ENCODE measurements around the gene MRTFA. TPM values are rescaled to one million over a fixed set of nuclear protein-coding genes. Genes with fewer than 3 reads are reported as not detected.
A peak's percentile ranks its signal among the peaks of the same experiment; 100 is the strongest.

The MRTFA gene
- polyA plus RNA-seq, 1 of the 3 experiments (the other 2 are of a cell fraction), result 5.8 TPM

DNA sequence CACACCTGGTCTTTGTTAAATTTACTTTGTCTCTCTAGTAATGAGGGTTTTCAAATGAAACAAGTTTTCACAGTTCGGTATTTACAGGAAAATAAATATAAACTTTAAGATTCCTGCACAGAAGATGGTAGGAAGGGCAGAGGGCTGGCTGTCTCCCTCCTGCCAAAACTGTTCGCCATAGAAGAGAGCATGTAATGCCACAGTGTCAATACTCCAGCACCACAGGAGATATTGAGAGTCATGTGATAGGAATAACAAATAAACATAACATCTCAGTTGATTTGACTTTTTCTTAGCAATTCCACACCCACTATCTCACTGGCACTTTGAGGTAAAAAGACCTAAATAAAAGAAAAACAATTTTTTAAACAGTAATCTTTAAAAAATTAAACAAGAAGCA lies 100.9 kb downstream of the MRTFA start:
- DNase-seq, result no peak
- Histone ChIP-seq H3F3A (replicated peaks; ENCODE audit: insufficient read depth) (peaks cover 12% of the 10 kb centered on the region), H3K4me2 (no peak overlapping the region), H3K27me3 (ENCODE audit: insufficient read depth) (no peaks in the 10 kb centered on the region), H3K9ac (no peak overlapping the region), H3K9me2 (no peaks in the 10 kb centered on the region), H3K79me2 (ENCODE audit: insufficient read depth) (peaks cover 39% of the 10 kb centered on the region), H3K27ac (ENCODE audit: low read depth in 2 of 2, low read length in 1 of 2) (peak overlapping the region in 1 of 2 experiments; percentile 97; a peak in 2 of 4 replicates), H4K20me1 (ENCODE audit: insufficient read depth) (no peaks in the 10 kb centered on the region), H2AFZ (ENCODE audit: low read depth) (no peak overlapping the region), H3K36me3 (replicated peaks in 1 of 2; ENCODE audit: control insufficient read depth in 1 of 2, insufficient read depth in 2 of 2, low read length in 1 of 2) (no peaks in the 10 kb centered on the region), H3K4me3 (ENCODE audit: low read depth in 2 of 2, low read length in 1 of 2) (no peak overlapping the region), H3K9me3 (no peaks in the 10 kb centered on the region), H3K4me1 (ENCODE audit: control insufficient read depth in 1 of 2, insufficient read depth in 2 of 2, low read depth in 1 of 2, low read length in 1 of 2) (peaks cover 9 to 14% of the 10 kb centered on the region in 2 experiments; a peak in 3 of 4 replicates)
- POLR2A ChIA-PET, result no interaction called here
- WGBS (ENCODE audit: low lambda C conversion rate), result 73% methylated on average over 2 of the region's 2 CpGs
- no peak for TF ChIP-seq YY1 (IDR thresholded peaks at IDR 0.05; ENCODE audit: low read depth)
- no peak for TF ChIP-seq RXRA (IDR thresholded peaks at IDR 0.05; ENCODE audit: borderline replicate concordance, low read depth)
- CTCF ChIA-PET, result interaction anchor here (3.7 kb wide), 1 partner anchor 110 kb away, joined by 12 read pairs; no protein-coding TSS in a partner anchor

GRCh38 chr22:40535189-40535512 lies 101.4 kb downstream of the MRTFA start:
- peak overlapping the region in 1 of 2 experiments; percentile 97; a peak in 3 of 4 replicates for H3K27ac ChIP-seq (ENCODE audit: low read depth in 2 of 2, low read length in 1 of 2)
- H3K4me1 ChIP-seq (ENCODE audit: control insufficient read depth in 1 of 2, insufficient read depth in 2 of 2, low read depth in 1 of 2, low read length in 1 of 2), result peaks cover 9 to 14% of the 10 kb centered on the region in 2 experiments; a peak in 3 of 4 replicates
- no peaks in the 10 kb centered on the region for H3K36me3 ChIP-seq (replicated peaks in 1 of 2; ENCODE audit: control insufficient read depth in 1 of 2, insufficient read depth in 2 of 2, low read length in 1 of 2)
- ChIA-PET POLR2A (no interaction called here), CTCF (interaction anchor here (3.7 kb wide), 1 partner anchor 111 kb away, joined by 12 read pairs; no protein-coding TSS in a partner anchor)
- H3K4me3 ChIP-seq (ENCODE audit: low read depth in 2 of 2, low read length in 1 of 2), result 0 out of 4 replicates have a peak overlapping the region, but pooled peaks of 1 of the 2 experiments have one; percentile 26
- H3K9me3 ChIP-seq, result no peaks in the 10 kb centered on the region
- peaks cover 39% of the 10 kb centered on the region for H3K79me2 ChIP-seq (ENCODE audit: insufficient read depth)
- H3K27me3 ChIP-seq (ENCODE audit: insufficient read depth), result no peaks in the 10 kb centered on the region
- H3K4me2 ChIP-seq, result no peak overlapping the region
- H4K20me1 ChIP-seq (ENCODE audit: insufficient read depth), result no peaks in the 10 kb centered on the region
- H3K9ac ChIP-seq, result no peak overlapping the region; the same call in 1 of the 2 replicates
- peaks cover 12% of the 10 kb centered on the region for H3F3A ChIP-seq (replicated peaks; ENCODE audit: insufficient read depth)
- TF ChIP-seq MAX (IDR thresholded peaks at IDR 0.05; ENCODE audit: low read depth), result no peak
- TF ChIP-seq, protein P1, sequence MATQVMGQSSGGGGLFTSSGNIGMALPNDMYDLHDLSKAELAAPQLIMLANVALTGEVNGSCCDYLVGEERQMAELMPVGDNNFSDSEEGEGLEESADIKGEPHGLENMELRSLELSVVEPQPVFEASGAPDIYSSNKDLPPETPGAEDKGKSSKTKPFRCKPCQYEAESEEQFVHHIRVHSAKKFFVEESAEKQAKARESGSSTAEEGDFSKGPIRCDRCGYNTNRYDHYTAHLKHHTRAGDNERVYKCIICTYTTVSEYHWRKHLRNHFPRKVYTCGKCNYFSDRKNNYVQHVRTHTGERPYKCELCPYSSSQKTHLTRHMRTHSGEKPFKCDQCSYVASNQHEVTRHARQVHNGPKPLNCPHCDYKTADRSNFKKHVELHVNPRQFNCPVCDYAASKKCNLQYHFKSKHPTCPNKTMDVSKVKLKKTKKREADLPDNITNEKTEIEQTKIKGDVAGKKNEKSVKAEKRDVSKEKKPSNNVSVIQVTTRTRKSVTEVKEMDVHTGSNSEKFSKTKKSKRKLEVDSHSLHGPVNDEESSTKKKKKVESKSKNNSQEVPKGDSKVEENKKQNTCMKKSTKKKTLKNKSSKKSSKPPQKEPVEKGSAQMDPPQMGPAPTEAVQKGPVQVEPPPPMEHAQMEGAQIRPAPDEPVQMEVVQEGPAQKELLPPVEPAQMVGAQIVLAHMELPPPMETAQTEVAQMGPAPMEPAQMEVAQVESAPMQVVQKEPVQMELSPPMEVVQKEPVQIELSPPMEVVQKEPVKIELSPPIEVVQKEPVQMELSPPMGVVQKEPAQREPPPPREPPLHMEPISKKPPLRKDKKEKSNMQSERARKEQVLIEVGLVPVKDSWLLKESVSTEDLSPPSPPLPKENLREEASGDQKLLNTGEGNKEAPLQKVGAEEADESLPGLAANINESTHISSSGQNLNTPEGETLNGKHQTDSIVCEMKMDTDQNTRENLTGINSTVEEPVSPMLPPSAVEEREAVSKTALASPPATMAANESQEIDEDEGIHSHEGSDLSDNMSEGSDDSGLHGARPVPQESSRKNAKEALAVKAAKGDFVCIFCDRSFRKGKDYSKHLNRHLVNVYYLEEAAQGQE (IDR thresholded peaks at IDR 0.05; ENCODE audit: low read depth, low read length), result no peak
- H2AFZ ChIP-seq (ENCODE audit: low read depth), result no peak overlapping the region
- 83% methylated on average over 1 of the region's 2 CpGs for WGBS (ENCODE audit: low lambda C conversion rate)
- DNase-seq, result no peak
- no peaks in the 10 kb centered on the region for H3K9me2 ChIP-seq

Measured in SK-N-SH (cell line).